ENCODE measurements around the gene IL20RB.

Gene IL20RB

GRCh38 chr3:137046747-137047146 lies 89.0 kb downstream of the IL20RB start:
- no peak for DNase-seq

- DNase-seq, result no peak
Observed at GRCh38 chr3:137047240-137047639, 89.5 kb downstream of the IL20RB start.

GRCh38 chr3:137050281-137050680 lies 92.5 kb downstream of the IL20RB start:
- DNase-seq, result no peak

- DNase-seq, result no peak
Observed at GRCh38 chr3:137052298-137052697, 94.5 kb downstream of the IL20RB start.

Data from effector CD4-positive, alpha-beta T cell (primary cell).